HepG2 (cell line): ENCODE results near the gene RANBP3. TPM values are rescaled to one million over a fixed set of nuclear protein-coding genes. Genes with fewer than 3 reads are reported as not detected.

Experiments used
- AHR ChIP-seq: IDR thresholded peaks from 2 replicates; pipeline ENCODE4 v1.6.1; 2018; ENCODE audit warnings: missing genetic modification reagents, missing compliant biosample characterization
- BRD4 ChIP-seq: sonication (generic); formaldehyde crosslinking; IDR thresholded peaks from 2 replicates; pipeline ENCODE4 v1.4.0; 2020; ENCODE audit warnings: missing genetic modification reagents
- FOXA1 ChIP-seq, 2 experiments: fragments of 450-650 bp in 1 of 2; sonication (generic) in 1 of 2; formaldehyde crosslinking in 1 of 2; IDR thresholded peaks; 2 replicates each; pipeline versions ENCODE4 v1.4.0 to v1.6.1; 2016 to 2020; ENCODE audit warnings: missing genetic modification reagents in 1 of 2
- FOXC1 ChIP-seq: sonication (generic); formaldehyde crosslinking; IDR thresholded peaks from 2 replicates; pipeline ENCODE4 v1.8.0; 2022; ENCODE audit warnings: mild to moderate bottlenecking, missing genetic modification reagents, borderline replicate concordance
- GMEB2 ChIP-seq: IDR thresholded peaks from 2 replicates; pipeline ENCODE4 v1.6.1; 2016; ENCODE audit warnings: missing biosample characterization, missing genetic modification reagents, low read depth
- HNF4A ChIP-seq: sonication (generic); formaldehyde crosslinking; IDR thresholded peaks from 2 replicates; pipeline ENCODE4 v1.4.0; 2020; ENCODE audit warnings: missing genetic modification reagents
- HOXD1 ChIP-seq: sonication (generic); formaldehyde crosslinking; IDR thresholded peaks from 2 replicates; pipeline ENCODE4 v1.5.0; 2020; ENCODE audit warnings: missing genetic modification reagents
- IRF9 ChIP-seq: sonication (generic); formaldehyde crosslinking; IDR thresholded peaks from 2 replicates; pipeline ENCODE4 v1.8.0; 2022; ENCODE audit warnings: missing genetic modification reagents, mild to moderate bottlenecking, borderline replicate concordance
- MYC ChIP-seq: sonication (generic); formaldehyde crosslinking; IDR thresholded peaks from 2 replicates; pipeline ENCODE4 v1.9.0; 2021; ENCODE audit warnings: missing genetic modification reagents, borderline replicate concordance
- SMAD3 ChIP-seq: sonication (generic); formaldehyde crosslinking; IDR thresholded peaks from 2 replicates; pipeline ENCODE4 v1.4.0; 2020; ENCODE audit warnings: missing genetic modification reagents
- ZNF543 ChIP-seq: sonication (generic); formaldehyde crosslinking; IDR thresholded peaks from 2 replicates; pipeline ENCODE4 v1.4.0; 2020; ENCODE audit warnings: mild to moderate bottlenecking, missing genetic modification reagents
- ZNF598 ChIP-seq: sonication (generic); formaldehyde crosslinking; IDR thresholded peaks from 2 replicates; pipeline ENCODE4 v1.5.1; 2020; ENCODE audit warnings: mild to moderate bottlenecking, missing genetic modification reagents, borderline replicate concordance
- ZNF75D ChIP-seq: sonication (generic); formaldehyde crosslinking; IDR thresholded peaks from 2 replicates; pipeline ENCODE4 v1.8.1; 2023; ENCODE audit warnings: missing genetic modification reagents, mild to moderate bottlenecking, borderline replicate concordance
- polyA plus RNA-seq, 8 experiments: library from polyadenylated mRNA; depleted of rRNA in 3 of 8; stranded (reverse) in 7 of 8; unstranded in 1 of 8; fragments of >200 nt; fragmentation: Illumina TruSeq in 4 of 8; extraction: Trizol in 4 of 8; gene quantifications; 2 replicates each; pipeline versions ENCODE4 v1.2.1 to v1.2.3, GENCODE V29; 2011 to 2016; ENCODE audit warnings: low read depth in 4 of 8, missing spikeins in 1 of 8, mixed read lengths in 1 of 8; ENCODE audit not compliant: insufficient read depth in 1 of 8
- total RNA-seq, 5 experiments: library from RNA; depleted of rRNA; stranded (reverse); fragments of >200 nt; fragmentation: Illumina TruSeq; extraction: Trizol; gene quantifications; 2 replicates each; pipeline ENCODE4 v1.2.3, GENCODE V29; 2016; ENCODE audit warnings: low read depth in 1 of 5
- TF ChIP-seq, protein P1 (sequence below): fragments of 450-650 bp; IDR thresholded peaks from 2 replicates; pipeline ENCODE4 v1.6.1; 2017; ENCODE audit warnings: mild to moderate bottlenecking
- TF ChIP-seq, protein P2 (sequence below), 2 experiments: IDR thresholded peaks; 2 replicates each; pipeline ENCODE4 v1.6.1; 2011 to 2012; ENCODE audit warnings: low read length in 2 of 2, borderline replicate concordance in 1 of 2, low read depth in 1 of 2, mild to moderate bottlenecking in 1 of 2, moderate library complexity in 1 of 2
- TF ChIP-seq, protein P3 (sequence below): IDR thresholded peaks from 2 replicates; pipeline ENCODE4 v1.6.1; 2016; ENCODE audit warnings: low read depth, borderline replicate concordance
- TF ChIP-seq, protein P4 (sequence below): sonication (generic); formaldehyde crosslinking; IDR thresholded peaks from 2 replicates; pipeline ENCODE4 v1.9.0; 2021; ENCODE audit warnings: missing genetic modification reagents, borderline replicate concordance

The RANBP3 gene
- total and polyA plus RNA-seq, 2 of the 13 experiments (the other 11 are each of a cell fraction or from before 2014, with no cell fraction given): 39.5 to 149 TPM

GRCh38 chr19:5870986-5871394, 107.0 kb downstream of the RANBP3 start (continued):
- TF ChIP-seq, protein P1, sequence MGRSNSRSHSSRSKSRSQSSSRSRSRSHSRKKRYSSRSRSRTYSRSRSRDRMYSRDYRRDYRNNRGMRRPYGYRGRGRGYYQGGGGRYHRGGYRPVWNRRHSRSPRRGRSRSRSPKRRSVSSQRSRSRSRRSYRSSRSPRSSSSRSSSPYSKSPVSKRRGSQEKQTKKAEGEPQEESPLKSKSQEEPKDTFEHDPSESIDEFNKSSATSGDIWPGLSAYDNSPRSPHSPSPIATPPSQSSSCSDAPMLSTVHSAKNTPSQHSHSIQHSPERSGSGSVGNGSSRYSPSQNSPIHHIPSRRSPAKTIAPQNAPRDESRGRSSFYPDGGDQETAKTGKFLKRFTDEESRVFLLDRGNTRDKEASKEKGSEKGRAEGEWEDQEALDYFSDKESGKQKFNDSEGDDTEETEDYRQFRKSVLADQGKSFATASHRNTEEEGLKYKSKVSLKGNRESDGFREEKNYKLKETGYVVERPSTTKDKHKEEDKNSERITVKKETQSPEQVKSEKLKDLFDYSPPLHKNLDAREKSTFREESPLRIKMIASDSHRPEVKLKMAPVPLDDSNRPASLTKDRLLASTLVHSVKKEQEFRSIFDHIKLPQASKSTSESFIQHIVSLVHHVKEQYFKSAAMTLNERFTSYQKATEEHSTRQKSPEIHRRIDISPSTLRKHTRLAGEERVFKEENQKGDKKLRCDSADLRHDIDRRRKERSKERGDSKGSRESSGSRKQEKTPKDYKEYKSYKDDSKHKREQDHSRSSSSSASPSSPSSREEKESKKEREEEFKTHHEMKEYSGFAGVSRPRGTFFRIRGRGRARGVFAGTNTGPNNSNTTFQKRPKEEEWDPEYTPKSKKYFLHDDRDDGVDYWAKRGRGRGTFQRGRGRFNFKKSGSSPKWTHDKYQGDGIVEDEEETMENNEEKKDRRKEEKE: no peak
- TF ChIP-seq, protein P2, sequence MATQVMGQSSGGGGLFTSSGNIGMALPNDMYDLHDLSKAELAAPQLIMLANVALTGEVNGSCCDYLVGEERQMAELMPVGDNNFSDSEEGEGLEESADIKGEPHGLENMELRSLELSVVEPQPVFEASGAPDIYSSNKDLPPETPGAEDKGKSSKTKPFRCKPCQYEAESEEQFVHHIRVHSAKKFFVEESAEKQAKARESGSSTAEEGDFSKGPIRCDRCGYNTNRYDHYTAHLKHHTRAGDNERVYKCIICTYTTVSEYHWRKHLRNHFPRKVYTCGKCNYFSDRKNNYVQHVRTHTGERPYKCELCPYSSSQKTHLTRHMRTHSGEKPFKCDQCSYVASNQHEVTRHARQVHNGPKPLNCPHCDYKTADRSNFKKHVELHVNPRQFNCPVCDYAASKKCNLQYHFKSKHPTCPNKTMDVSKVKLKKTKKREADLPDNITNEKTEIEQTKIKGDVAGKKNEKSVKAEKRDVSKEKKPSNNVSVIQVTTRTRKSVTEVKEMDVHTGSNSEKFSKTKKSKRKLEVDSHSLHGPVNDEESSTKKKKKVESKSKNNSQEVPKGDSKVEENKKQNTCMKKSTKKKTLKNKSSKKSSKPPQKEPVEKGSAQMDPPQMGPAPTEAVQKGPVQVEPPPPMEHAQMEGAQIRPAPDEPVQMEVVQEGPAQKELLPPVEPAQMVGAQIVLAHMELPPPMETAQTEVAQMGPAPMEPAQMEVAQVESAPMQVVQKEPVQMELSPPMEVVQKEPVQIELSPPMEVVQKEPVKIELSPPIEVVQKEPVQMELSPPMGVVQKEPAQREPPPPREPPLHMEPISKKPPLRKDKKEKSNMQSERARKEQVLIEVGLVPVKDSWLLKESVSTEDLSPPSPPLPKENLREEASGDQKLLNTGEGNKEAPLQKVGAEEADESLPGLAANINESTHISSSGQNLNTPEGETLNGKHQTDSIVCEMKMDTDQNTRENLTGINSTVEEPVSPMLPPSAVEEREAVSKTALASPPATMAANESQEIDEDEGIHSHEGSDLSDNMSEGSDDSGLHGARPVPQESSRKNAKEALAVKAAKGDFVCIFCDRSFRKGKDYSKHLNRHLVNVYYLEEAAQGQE (IDR thresholded peaks at IDR 0.05; ENCODE audit: borderline replicate concordance in 1 of 2, low read depth in 1 of 2, low read length in 2 of 2): peak in 1 of 2 experiments; percentile 62; a peak in 1 of 4 replicates
- TF ChIP-seq SMAD3 (CRISPR knock-in tag) (peak; percentile 99), AHR (CRISPR knock-in tag) (peak; percentile 95), BRD4 (CRISPR knock-in tag) (peak; percentile 67), ZNF598 (no peak), FOXA1 (IDR thresholded peaks at IDR 0.05) (no peak), FOXA1 (CRISPR knock-in tag; IDR thresholded peaks at IDR 0.05) (peak; percentile 90), FOXC1 (CRISPR knock-in tag) (no peak), HOXD1 (CRISPR knock-in tag) (peak; percentile 62; the same call in 1 of the 2 replicates), HNF4A (CRISPR knock-in tag) (peak; percentile 98), GMEB2 (0 out of 2 replicates have a peak, but pooled peaks have one; percentile 12), ZNF543 (CRISPR knock-in tag) (peak; percentile 72), ZNF75D (CRISPR knock-in tag) (no peak), MYC (CRISPR knock-in tag) (peak; percentile 60; the same call in 1 of the 2 replicates), IRF9 (CRISPR knock-in tag) (peak; percentile 92)
- TF ChIP-seq, protein P3, sequence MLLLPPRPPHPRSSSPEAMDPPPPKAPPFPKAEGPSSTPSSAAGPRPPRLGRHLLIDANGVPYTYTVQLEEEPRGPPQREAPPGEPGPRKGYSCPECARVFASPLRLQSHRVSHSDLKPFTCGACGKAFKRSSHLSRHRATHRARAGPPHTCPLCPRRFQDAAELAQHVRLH (CRISPR knock-in tag): peak; percentile 77
- TF ChIP-seq, protein P4, sequence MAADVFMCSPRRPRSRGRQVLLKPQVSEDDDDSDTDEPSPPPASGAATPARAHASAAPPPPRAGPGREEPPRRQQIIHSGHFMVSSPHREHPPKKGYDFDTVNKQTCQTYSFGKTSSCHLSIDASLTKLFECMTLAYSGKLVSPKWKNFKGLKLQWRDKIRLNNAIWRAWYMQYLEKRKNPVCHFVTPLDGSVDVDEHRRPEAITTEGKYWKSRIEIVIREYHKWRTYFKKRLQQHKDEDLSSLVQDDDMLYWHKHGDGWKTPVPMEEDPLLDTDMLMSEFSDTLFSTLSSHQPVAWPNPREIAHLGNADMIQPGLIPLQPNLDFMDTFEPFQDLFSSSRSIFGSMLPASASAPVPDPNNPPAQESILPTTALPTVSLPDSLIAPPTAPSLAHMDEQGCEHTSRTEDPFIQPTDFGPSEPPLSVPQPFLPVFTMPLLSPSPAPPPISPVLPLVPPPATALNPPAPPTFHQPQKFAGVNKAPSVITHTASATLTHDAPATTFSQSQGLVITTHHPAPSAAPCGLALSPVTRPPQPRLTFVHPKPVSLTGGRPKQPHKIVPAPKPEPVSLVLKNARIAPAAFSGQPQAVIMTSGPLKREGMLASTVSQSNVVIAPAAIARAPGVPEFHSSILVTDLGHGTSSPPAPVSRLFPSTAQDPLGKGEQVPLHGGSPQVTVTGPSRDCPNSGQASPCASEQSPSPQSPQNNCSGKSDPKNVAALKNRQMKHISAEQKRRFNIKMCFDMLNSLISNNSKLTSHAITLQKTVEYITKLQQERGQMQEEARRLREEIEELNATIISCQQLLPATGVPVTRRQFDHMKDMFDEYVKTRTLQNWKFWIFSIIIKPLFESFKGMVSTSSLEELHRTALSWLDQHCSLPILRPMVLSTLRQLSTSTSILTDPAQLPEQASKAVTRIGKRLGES (CRISPR knock-in tag): no peak; the same call in 1 of the 2 replicates
